ENCODE results near the gene GXYLT1. TPM values are rescaled to one million over a fixed set of nuclear protein-coding genes. Genes with fewer than 3 reads are reported as not detected.

The GXYLT1 gene
- total RNA-seq, 4 donors from 2014 or later: 12.6 to 17.8 (median 15.1) TPM

DNA sequence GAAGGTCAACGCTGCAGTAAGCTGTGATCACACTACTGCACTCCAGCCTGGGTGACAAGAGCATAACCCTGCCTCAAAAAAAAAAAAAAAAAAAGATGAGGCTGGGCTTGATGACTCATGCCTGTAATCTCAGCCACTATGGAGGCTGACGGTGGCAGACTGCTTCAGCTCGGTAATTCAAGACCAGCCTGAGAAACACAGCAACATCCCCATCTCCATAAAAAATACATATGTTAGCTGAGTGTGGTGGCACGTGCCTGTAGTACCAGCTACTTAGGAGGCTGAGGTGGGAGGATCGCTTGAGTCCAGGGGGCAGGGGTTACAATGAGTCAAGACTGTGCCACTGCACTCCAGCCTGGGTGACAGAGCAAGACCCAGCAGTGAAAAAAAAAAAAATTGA, 50.4 kb downstream of the GXYLT1 start:
- TF ChIP-seq, protein P1, sequence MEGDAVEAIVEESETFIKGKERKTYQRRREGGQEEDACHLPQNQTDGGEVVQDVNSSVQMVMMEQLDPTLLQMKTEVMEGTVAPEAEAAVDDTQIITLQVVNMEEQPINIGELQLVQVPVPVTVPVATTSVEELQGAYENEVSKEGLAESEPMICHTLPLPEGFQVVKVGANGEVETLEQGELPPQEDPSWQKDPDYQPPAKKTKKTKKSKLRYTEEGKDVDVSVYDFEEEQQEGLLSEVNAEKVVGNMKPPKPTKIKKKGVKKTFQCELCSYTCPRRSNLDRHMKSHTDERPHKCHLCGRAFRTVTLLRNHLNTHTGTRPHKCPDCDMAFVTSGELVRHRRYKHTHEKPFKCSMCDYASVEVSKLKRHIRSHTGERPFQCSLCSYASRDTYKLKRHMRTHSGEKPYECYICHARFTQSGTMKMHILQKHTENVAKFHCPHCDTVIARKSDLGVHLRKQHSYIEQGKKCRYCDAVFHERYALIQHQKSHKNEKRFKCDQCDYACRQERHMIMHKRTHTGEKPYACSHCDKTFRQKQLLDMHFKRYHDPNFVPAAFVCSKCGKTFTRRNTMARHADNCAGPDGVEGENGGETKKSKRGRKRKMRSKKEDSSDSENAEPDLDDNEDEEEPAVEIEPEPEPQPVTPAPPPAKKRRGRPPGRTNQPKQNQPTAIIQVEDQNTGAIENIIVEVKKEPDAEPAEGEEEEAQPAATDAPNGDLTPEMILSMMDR (IDR thresholded peaks at IDR 0.05; ENCODE audit: low read depth): no peak

DNA sequence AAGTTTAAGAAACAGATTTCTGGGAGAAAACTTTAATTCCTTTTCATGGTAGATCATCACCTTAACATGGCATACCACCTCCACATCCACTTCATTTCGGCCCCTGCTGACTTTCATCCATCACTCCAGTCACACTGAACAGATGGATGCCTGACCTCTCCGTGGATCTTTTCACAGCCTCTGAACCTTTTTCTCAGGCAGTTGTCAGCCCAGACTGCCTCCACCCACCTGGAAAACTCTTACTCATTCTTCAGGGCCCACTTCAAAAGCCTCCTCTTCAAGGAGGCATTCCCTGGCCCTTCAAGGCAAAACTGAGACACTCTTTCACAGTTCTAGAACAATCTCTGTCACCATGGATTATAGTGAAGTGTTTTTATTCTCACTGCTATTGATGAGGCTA, 52.9 kb downstream of the GXYLT1 start:
- TF ChIP-seq, protein P1 (IDR thresholded peaks at IDR 0.05; ENCODE audit: low read depth): no peak

DNA sequence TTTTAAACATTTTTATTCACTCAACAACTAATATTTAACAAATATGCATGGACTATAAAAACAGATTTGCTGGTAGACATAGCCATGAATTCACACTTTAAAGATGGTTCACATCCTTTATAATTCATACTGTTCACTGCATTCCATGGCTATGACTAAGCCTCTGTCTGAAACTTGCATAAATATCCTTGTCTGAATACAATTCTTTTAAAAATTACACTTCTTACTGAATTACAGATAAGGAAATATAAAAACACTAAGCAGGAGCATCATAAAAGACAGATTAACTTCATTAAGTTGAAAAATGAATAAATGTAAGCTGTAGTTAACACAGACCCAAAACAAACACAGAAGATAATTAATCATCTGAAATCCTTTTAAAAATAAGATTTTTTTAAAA, 53.8 kb downstream of the GXYLT1 start:
- TF ChIP-seq, protein P1 (IDR thresholded peaks at IDR 0.05; ENCODE audit: low read depth): no peak

DNA sequence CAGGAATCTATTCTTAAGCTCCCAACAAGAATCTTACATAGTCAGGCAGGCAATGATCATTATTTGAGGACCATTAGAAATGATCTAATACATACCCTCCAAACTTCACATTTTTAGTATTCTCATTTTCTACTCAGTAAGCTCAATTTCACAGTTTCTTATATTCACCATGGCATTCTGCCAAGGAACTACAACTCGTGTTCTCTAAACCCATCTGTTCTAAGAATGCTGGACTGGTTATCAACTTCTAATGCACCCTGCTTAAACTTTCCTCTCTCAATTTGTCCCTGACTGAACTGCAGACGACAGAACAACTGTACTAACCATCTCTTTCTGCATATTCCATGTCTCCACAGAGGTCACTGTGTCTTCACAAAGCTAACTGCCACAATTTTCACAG, 58.6 kb downstream of the GXYLT1 start:
- TF ChIP-seq, protein P1 (IDR thresholded peaks at IDR 0.05; ENCODE audit: low read depth): no peak

DNA sequence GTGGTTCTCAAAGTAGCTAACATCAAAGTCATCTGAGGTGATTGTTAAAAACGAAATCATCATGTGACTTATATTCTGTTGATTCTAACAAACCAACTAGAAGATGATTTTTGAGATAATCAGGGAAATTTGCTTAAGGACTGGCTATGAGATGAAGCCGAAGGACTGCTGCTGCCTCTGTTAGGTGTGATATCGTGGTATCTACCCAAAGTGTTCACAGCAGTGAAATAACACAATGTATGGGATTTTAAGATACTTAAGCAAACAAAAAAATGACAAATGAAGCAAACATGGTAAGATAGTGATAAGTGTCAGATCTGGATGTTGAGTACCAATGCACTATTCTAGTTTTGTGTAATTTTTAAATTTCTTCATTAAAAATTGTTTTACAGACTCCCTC, 59.1 kb downstream of the GXYLT1 start:
- TF ChIP-seq, protein P1 (IDR thresholded peaks at IDR 0.05; ENCODE audit: low read depth): no peak

DNA sequence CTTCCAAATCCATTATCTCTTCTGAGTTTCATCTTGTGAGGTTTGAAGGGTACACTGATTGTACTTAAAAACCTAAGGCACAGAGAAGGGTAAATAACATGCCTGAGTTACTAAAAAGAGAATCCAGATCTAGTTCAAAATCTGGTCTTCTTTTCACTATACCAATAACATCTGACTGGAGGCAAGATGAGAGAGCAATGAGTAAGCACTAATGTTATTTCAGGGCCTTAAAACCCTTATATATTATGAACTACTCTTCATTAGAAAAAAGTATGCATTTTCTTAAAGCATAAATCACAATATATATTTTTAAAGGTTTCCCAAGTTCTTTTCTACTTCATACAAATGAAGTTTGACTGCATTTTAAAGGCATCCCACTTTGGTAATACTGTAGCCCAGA, 60.2 kb downstream of the GXYLT1 start:
- TF ChIP-seq, protein P1 (IDR thresholded peaks at IDR 0.05; ENCODE audit: low read depth): no peak

DNA sequence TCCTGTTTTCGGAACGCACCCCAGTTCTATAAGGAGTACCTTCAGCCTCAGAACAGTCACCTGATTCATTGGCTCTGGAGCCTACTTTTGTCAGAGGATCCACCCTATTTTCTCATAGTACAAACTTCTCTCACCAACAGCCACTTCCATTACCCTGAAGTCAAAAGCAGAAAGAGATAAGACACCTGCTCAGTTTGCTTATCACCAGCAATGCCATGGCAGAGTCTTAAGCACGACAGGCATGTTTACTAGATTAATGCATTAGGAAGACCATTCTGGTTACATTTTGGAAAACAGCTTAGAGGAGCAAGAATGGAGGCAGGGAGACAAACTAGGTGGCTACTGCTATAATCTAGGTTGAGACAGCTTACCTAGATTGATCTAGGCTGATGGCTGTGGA, 67.7 kb downstream of the GXYLT1 start:
- TF ChIP-seq, protein P1 (IDR thresholded peaks at IDR 0.05; ENCODE audit: low read depth): no peak

Data from subcutaneous adipose tissue (tissue), 4 donors.